ENCODE data around the gene RPS6KL1.
"Not testable (repeated sequence)": the region's sequence is repeated elsewhere in the genome, so short reads cannot be mapped to it uniquely, and the experiment has no call there.

The RPS6KL1 gene

DNA sequence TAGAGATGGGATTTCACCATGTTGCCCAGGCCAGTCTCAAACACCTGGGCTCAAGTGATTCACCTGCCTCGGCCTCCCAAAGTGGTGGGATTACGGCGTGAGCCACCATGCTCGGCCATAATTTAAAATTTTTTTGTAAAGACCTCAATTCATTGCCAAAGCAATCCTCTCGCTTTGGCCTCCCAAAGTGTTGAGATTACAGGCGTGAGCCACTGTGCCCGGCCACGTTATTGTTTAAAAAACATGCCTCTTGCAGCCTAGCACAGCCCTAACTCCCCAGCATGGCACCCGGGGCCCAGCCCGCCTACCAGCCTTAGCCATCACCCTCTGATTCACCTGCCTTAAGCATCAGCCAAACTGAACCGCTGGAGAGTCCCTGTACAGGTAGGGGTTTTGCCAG lies 13.1 kb upstream of the RPS6KL1 start:
- DNase-seq (ENCODE audit: low read depth): no peak

DNA sequence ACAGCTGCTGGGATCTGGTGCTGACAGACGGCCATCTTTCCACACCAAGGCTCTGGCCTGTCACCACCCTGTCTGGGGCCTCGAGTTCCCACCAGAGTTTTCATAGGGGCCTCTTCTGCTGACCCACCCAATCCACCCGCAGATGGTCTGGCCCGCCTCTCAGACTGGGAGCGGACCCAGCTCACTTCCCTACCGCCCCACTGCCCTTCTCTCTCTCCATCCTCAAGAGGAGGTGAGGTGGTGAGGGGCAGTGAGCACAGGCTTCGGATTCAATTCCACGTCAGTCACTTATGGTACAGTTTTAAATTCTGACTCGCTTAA lies 12.3 kb upstream of the RPS6KL1 start:
- DNase-seq (ENCODE audit: low read depth): no peak

DNA sequence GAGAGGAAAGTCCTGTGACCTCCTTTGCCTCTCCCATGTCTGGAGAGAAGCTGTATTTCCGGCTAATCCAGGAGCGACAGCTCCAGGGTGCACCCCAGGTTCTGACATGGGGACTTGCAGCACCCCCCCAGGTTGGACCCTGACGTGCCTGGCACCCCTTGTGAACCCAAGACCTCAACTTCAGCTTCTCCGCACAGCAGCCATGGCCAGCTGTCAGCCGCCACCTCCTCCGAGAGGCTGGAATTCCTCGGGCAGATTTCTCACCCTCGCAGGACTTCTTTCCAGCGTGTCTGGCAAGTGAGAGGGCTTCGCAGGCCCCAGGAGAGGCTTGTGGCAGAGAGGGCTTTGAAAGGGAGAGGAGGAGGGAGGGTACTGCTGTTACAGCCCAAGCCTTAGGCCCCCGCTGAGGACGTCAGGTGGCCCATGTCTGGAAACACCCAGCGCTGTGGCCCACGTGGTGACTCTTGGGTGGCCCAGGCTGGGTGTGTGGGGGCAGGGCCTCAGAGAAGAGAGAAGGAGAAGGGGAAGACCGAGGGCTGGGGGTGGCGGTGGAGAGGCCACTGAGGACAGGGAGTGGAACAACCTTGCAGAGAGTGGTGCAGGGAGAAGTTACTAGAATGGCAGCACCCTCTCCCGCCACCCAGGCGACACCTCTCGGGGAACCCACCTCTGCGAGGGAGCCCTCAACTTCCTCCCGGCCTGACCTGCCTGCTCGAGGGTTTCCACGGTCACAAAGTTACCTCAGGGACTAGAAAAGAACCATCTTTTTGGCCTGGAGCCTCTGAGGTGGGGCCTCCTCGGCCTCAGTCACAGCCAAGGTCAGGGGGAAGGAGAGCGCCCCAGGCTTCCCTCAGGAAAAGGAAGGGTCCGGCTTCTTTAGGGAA lies 11.7 kb upstream of the RPS6KL1 start:
- no peak for DNase-seq (ENCODE audit: low read depth)

DNA sequence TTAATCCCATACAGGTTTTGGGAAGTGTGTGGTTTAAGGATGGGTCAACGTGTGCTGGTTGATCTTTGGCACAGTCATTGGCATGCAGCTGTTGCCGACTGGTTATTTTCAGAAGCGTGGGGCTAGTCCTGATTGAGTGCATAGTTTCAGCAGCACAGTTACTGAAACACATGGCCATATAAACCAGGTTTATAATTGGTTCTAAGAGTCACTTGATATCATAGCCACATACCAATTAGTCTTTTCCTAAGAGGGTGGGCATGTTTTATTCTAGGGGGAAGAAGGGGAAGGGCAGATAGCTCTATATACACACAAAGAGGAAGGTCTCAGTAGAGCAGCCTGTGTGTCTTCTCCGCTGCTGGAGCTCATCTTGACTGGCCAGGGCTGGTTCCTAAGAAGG lies 11.0 kb upstream of the RPS6KL1 start:
- DNase-seq (ENCODE audit: low read depth): no peak

DNA sequence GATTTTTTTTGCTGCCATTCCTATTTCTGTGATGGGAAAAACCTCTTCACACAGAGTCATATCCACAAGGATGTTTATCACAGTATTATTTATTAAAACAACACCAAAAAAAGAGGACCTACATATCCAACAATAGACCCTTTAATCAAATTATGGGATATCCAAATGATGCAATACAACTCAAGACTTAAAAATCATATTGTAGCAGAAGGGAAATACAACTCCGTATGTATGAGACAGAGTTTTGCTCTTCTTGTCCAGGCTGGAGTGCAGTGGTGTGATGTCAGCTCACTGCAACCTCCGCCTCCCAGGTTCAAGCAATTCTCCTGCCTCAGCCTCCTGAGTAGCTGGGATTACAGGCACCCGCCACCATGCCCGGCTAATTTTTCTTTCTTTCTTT lies 9.9 kb upstream of the RPS6KL1 start:
- DNase-seq (ENCODE audit: low read depth): not testable (repeated sequence)

DNA sequence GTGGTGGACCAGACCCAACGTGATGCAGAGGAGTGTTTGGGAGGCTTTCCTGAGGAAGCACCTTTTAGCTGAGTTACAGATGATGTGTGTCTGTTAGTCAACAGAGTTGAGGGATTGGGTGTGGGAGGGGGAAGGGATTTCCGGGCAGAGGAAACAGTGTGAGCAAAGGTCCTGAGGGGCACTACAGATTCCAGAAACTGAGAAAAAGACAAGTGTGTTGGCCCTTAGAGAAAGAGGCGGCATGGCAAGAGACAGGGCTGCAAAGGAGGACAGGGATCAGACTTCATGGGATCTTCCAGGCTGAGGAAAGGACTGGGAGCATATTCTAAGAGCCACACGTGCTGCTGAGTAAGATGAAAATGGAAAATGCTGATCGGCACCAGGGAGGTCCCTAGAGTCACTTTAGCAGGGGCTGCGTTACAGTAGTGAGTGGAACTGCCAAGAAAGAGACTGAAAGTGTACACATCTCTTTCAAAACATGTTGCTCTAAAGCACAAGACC lies 9.4 kb upstream of the RPS6KL1 start:
- DNase-seq (ENCODE audit: low read depth): no peak

DNA sequence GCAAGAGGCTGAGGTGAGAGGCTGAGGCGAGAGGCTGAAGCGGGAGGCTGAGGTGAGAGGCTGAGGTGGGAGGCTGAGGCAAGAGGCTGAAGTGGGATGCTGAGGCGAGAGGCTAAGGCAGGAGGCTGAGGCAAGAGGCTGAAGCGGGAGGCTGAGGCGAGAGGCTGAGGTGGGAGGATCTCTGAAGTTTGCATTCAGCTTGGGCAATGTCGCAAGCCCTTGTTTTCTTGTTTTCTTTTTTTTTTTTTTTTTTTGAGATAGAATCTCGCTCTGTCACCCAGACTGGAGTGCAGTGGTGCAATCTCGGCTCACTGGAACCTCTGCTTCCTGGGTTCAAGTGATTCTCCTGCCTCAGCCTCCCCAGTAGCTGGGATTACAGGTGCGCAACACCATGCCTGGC lies 8.7 kb upstream of the RPS6KL1 start:
- not testable (repeated sequence) for DNase-seq (ENCODE audit: low read depth)

DNA sequence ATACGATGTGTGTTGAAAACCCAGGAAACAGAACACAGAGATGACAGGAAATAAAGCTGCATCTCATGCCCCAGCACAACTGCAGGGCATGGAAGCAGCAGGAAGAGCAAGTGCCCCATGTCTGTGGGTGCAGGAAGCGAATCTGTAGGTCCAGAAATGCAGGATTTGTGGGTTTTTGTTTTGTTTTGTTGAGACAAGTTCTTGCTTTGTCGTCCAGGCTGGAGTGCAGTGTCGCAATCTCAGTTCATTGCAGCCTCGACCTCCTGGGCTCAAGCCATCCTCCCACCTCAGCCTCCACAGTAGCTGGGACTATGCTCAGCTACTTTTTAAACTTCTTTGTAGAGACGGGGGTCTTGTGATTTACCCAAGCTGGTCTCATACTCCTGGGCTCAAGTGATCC lies 6.2 kb upstream of the RPS6KL1 start:
- no peak for DNase-seq (ENCODE audit: low read depth)

DNA sequence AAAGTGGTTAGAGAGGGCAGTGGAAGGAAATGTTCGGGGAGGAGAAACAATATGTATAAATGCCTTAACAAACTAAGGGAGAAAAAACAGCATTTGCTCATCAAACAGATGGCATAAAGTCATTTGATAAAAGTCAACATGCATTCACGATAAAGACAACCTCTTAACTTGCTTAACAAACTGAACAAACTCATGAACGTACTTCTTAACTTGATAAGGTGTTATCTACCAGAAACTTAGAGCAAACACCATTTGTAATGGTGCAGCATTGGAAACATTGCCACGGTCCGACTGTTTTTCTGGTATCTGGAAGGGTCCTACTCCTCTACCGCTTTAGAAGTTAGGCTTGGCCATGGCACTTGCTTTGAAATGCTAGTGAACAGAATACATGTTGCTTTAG lies 4.2 kb upstream of the RPS6KL1 start:
- DNase-seq (ENCODE audit: low read depth): no peak

DNA sequence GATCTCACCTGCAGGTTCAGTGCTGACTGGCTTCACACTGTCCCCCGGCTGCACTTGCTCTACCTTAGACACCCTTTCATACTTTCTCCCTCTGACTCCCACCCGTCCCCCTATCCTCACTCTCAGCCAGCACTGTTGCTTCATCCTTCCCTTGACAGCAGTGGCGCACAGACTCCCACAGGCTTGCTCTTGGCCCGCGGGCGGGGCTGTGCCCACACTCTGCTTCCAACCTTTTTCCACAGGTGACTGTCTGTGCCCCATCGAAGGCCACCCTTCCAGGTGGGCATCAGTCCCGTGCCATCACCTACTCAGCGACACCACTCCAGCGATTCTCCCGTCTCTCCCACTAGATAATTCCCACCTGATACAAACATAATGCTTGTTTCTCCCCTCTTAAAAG lies 1.0 kb upstream of the RPS6KL1 start:
- DNase-seq (ENCODE audit: low read depth): no peak

DNA sequence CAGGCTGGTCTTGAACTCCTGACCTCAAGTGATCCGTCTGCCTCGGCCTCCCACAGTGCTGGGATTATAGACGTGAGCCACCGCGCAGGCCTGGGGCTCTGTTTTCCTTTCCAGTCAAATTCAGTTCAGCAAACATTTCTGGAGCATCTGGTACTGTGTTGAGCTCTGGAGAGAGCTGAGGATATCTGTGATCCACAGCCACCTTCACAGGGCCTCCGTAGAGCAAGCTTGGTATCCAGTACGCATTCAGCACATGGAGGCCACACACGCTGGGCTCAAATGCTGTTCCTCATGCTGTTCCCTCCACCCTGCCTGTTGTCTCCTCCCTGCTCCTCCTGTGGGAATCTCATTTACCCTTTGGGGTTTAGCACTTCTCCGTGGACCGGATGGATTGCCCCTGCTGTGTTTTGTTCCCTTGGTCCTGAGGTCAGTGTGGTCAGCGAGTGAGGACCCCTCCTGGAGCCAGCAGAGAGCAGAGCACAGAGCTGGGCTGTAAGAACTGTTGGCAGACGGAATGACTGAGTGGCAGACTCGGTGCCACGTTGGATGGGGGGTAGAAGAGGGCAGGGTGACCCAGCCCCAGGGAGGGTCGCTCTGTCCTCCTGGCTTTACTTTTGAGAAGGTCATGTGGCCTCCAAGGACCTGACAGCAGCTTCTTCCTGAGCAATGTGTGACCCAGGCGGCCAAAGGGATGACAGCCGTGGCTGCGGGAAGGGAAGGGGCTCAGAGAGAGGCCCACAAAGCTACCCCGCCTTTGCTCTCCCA lies 891 bp downstream of the RPS6KL1 start:
- DNase-seq (ENCODE audit: low read depth): no peak

DNA sequence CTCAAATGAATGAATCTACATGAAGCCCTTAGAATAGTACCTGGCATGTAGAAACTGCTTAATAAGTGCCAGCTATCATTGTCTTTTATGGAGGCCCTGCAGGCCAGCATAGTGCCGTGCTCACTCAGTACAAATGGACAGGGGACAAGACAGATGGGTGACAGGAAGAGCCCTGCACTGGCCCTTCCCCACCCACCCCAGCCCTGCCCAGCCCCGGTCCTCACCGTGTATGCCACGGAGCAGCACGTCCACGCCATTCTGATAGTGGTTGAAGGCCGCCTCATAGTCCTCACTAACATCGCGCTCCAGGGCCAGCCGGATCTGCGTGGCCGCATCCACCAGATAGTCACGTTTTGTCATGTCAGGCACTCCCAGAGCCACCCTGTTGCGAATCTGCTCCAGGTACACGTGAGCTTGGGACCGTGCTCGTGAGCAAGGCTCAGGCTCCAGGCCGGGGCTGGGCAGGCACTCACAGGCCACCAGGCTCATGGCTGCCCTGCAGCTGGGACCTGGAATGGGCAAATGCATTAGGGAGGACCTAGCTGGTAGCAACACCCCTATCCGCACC lies 1.9 kb downstream of the RPS6KL1 start:
- DNase-seq (ENCODE audit: low read depth): no peak

DNA sequence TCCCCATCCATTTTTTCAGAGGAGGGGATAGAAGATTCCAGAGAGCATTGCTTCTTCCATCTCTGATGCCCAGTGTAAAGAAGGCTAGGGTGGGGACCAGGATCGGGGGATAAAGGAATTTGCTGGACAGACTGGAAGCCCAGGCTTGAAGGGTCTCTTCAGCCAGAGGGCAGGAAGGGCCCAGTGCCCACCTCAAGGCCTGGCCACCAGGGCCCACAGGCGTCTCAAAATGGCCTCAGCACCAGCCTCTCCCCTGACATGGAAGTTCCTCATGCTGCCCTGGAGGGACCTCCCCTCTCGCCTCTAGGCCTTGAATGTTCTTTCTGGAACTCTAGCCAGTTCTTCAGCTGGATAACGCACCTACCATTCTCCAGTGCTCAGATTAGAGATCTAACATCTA lies 2.8 kb downstream of the RPS6KL1 start:
- no peak for DNase-seq (ENCODE audit: low read depth)

DNA sequence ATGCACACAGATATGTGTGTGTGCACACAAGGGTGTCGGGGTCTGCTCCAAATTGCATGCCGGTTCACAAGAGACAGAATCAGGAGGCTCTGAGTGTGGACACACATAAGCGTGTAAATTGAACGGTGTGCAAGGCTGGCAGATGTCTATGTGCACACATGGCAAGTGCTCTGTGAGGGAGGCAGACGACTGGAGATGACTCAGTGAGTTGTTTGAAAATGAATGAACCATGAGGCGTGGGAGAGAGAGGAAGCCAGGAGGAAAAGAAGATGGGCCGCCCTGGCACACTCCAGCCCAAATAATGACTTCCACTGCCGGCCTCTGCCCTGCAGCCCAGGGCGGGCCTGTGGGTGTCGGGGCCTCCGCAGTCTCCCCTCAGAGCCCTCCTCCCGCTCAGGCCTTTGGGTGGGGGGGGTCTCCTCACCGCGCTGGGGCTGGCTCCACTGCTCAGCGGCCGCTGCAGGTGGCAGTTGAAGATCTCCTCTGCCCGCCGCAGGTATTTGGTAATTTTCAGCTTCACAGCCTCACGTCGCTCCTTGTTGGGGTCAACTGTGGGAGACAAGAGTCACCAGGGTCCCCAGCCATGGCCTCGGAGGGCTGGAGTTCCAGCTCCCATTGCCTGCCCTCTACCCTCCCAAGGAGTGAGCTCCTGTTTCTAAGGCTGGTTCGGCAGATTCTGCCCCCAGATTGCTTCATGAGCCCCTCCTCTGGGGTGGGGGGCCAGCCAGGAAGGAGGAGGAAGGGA lies 3.5 kb downstream of the RPS6KL1 start:
- DNase-seq (ENCODE audit: low read depth): no peak

DNA sequence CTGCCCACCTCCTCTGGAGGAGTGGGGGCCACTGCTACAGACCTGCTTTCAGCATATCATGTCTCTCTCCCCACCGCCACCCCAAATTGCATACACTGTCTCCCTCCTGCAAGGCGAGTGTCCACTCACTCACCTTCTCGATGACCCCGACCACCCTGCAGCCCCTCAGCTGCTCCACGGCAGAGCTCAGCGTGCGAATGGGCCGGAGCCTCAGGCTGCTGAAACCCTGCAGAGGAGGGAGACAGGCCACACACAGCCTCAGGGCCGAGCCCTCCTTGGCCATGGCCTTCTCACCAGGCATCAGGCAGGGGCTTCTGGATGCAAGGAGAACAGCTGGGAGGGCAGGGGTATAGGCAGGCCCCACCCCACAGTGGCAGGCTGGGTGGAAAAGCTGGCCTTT lies 4.7 kb downstream of the RPS6KL1 start:
- DNase-seq (ENCODE audit: low read depth): no peak

DNA sequence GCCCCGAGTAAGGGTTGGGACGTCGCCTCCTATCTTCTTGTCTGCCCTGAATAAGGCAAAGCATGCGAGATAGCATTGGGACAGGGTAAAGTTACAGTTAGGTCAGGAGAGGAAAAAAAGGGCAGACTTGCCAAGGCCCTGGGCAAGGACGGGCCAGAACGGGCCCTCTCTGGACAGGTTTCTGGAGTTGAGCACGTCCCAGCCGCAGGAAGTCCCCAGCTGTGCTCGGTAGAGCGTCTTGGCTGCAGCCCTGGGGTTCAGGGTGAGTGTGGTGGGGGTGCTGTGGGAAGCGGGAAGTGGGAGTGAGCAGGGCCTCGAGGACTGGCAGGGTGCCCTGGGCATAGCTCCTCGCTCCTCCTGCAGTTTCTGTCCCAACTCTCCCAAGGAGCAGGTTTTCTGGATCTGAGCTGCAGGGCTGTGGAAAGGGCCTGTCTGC lies 5.4 kb downstream of the RPS6KL1 start:
- DNase-seq (ENCODE audit: low read depth): no peak

DNA sequence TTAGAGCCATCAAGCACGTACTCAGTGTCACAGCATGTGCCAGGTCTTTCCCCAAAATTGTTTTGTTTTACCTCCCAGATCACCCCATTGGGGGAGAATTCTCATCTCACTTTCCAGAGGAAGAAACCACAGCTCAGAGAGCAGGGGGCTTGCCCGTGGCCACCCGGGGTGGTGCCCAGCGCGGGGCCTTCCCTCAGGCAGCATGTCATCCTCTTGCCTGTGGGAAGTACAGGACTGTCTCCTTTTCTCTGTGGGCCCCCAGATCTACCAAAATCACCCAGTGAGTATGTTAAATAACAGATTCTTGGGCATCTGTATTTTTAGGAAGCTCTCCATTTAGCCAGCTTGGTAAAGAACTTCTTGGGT lies 5.9 kb downstream of the RPS6KL1 start:
- DNase-seq (ENCODE audit: low read depth): no peak

DNA sequence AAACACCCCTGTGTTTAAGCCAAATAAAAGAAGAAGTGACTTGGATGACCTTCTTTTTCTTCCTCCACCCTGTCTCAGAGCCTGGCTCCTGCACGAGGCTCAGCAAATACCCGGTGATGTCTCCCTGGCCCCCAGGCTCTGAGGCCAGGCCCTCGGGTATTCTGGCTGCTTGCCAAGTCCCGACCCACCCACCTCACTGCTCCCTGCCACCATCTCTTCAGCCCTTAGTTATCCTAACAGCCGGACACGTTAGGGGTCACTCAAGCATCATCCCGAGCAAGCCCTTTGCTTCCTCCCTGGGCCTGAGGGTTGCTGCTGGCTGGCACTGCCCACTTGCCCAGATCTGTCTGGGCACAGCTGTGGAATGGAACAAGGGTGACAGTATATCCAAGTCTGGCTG lies 7.2 kb downstream of the RPS6KL1 start:
- DNase-seq (ENCODE audit: low read depth): no peak

DNA sequence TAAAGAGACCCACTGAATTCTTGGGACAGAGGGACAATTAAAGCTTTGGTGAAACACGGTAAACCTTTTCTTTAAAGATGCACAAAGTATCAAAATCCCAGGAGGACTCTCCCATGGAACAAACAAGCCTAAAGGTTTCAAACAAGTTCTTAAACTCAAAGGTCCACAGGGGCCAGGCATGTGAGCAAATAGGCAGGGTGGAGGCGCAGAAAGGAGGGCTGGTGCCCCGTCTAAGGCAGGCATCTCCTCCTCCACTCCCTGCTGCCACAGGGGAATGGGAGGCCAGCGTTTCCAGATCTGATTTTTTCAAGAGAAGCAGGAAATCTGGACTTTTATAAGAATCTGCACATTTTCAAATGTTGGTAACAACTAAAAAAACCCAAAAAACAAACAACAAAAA lies 7.6 kb downstream of the RPS6KL1 start:
- DNase-seq (ENCODE audit: low read depth): no peak

DNA sequence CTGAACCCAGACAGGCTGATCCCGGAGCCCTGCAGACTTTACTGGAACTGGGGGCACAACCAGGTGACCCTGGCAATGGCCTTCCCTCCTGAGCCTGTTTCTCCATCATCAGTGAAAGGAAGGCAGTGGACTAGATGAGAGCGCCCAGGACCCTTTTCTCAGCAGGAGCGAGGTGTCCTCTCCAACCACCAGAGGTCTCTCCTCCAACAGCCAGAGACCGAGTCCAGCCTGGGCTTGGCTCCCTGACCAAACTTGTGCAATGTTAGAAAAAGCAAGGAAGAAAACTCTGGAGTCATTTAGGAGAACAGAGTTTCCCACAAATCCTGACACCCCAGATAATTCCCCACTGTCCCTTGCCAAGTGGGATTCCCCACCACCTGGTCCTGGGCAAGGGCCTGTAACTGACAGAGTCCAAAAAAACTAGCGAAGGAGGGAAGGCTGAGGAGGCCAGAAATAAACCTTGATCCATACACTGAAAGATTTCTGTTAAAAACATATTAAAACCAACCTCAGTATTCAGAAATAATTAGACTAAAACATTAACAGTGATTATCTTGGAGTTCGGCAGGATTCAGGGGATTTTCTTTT lies 9.0 kb downstream of the RPS6KL1 start:
- peak; percentile 18 for DNase-seq (ENCODE audit: low read depth)

DNA sequence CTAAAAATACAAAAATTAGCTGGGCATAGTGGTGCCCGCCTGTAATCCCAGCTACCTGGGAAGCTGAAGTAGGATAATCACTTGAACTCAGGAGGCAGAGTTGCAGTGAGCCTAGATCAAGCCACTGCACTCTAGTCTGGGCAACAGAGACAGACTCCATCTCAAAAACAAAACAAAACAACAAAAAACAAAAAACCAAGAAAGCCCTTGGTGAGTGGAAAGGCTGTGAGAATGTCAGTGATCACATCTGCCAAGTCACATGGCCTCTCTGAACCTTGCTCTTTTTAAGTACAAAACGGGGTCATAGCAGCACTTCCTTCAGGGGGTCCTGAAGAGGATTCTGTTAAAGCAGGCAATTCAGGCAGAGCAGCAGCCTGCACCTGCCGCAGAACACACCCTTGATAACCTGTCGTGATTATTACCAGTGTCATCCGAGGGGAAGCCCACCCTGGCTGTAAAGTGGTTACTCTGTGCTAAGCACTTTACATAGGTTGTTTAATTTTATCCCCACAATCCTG lies 9.6 kb downstream of the RPS6KL1 start:
- DNase-seq (ENCODE audit: low read depth): no peak

DNA sequence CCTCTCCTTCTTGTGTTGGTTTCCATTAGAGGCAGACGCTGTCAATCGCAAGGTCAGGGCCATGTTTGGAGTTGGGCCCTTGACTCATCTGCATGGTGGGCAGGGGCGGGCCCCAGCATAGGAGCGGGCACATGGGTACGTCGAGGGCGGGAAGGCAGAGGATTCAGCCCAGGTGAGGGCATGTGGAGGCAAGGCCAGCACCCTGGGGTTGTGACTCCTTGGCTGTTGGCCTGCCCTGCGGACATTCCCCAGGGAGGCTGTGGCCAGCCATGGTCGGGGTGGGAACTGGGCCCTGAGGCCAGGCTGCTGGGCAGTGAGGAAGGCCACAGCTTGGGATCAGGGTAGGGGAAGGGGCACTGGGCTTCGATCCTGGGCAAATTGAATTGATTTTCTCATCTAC lies 10.3 kb downstream of the RPS6KL1 start:
- no peak for DNase-seq (ENCODE audit: low read depth)
